DND-41 (cell line): ENCODE measurements around the gene RASGEF1B.

Experiments
- EZH2 ChIP-seq: IDR thresholded peaks from 3 replicates; pipeline ENCODE4 v1.6.1; 2012; ENCODE audit warnings: borderline replicate concordance, low read depth, mild to moderate bottlenecking, moderate library complexity, low read length, inconsistent platforms; ENCODE audit not compliant: severe bottlenecking
- TF ChIP-seq, protein P1 (sequence below): IDR thresholded peaks from 2 replicates; pipeline ENCODE4 v1.5.1; 2012; ENCODE audit warnings: borderline replicate concordance, low read length, moderate library complexity, mild to moderate bottlenecking; ENCODE audit not compliant: poor library complexity, severe bottlenecking; ENCODE audit errors: extremely low read depth

DNA sequence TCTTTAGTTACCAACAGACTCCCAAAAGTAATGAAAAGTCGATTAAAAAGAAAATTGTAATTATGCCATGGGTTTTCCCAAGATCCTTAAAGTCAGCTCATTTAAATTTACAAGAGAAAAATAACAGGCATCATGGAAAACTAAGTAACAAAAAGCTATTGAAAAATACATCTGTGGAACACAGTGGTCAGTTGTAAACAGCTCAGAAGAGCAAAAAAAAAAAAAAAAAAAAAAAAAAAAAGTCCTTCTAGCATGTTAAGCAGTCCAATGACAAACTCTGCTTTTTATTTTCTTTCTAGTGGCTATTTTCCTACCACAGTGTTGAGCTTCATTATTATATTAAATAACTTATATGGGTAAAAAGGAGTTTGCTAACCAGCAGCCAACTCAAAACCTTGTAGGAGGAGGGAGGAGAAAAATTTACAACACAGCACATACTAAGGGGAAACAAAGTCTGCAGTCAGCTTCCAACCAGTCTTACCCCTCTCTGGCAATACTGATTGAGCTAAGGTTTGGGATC lies 44.9 kb downstream of the RASGEF1B start:
- TF ChIP-seq, protein P1, sequence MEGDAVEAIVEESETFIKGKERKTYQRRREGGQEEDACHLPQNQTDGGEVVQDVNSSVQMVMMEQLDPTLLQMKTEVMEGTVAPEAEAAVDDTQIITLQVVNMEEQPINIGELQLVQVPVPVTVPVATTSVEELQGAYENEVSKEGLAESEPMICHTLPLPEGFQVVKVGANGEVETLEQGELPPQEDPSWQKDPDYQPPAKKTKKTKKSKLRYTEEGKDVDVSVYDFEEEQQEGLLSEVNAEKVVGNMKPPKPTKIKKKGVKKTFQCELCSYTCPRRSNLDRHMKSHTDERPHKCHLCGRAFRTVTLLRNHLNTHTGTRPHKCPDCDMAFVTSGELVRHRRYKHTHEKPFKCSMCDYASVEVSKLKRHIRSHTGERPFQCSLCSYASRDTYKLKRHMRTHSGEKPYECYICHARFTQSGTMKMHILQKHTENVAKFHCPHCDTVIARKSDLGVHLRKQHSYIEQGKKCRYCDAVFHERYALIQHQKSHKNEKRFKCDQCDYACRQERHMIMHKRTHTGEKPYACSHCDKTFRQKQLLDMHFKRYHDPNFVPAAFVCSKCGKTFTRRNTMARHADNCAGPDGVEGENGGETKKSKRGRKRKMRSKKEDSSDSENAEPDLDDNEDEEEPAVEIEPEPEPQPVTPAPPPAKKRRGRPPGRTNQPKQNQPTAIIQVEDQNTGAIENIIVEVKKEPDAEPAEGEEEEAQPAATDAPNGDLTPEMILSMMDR, result no peak
- TF ChIP-seq EZH2, result no peak
